ENCODE results near the gene SNTB2. TPM values are rescaled to one million over a fixed set of nuclear protein-coding genes. Genes with fewer than 3 reads are reported as not detected.

Gene SNTB2
- total and polyA plus RNA-seq, 2 donors (not counting 3 experiments of a cell fraction or from before 2014, with no cell fraction given): 24.9 to 73.7 TPM

DNA sequence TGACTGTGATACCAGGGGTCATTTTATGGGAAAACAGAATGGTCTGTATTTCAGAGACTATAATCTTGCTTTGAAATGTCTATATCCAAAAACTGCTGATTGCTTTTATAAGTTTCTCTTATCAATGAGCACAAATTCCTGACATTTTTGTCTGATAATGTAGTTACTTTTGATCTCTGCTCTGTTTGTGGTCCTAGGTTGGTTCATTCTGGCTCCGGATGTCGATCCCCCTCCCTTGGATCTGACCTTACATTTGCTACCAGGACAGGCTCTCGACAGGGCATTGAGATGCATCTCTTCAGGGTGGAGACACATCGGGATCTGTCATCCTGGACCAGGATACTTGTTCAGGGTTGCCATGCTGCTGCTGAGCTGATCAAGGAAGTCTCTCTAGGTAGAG is 96.9 kb downstream of the SNTB2 start:
- H3K27ac ChIP-seq (ENCODE audit: insufficient read depth, low read depth, low read length): no peak overlapping the region
- no peaks in the 10 kb centered on the region for H4K20me1 ChIP-seq (replicated peaks; ENCODE audit: control insufficient read depth, extremely low read depth, insufficient read depth, low read length)
- H3K79me2 ChIP-seq (ENCODE audit: control insufficient read depth, insufficient read depth, low read length): peaks cover 14% of the 10 kb centered on the region
- H2AFZ ChIP-seq (ENCODE audit: low read depth, low read length): no peak overlapping the region
- H3K4me3 ChIP-seq (replicated peaks in 1 of 3; ENCODE audit: insufficient read depth in 1 of 3, low read depth in 1 of 3, low read length in 3 of 3): no peak overlapping the region
- H3K9ac ChIP-seq (replicated peaks; ENCODE audit: extremely low read depth, insufficient read depth, low read length): no peak overlapping the region
- no TSS peak for BruUV-seq (replicated peaks)
- no peak for TF ChIP-seq POLR2A (IDR thresholded peaks at IDR 0.05; ENCODE audit: low read depth, low read length)
- no peak for TF ChIP-seq FOS (IDR thresholded peaks at IDR 0.05; ENCODE audit: borderline replicate concordance, insufficient read depth, low read length)
- no peak for TF ChIP-seq GATA2 (IDR thresholded peaks at IDR 0.05; ENCODE audit: insufficient read depth, insufficient read length, low read depth, low read length)
- TF ChIP-seq POLR2AphosphoS5 (IDR thresholded peaks at IDR 0.05; ENCODE audit: insufficient read depth, low read depth, low read length): no peak
- TF ChIP-seq MAX (IDR thresholded peaks at IDR 0.05; ENCODE audit: insufficient read depth, insufficient read length): no peak
- dilution Hi-C loops (cut with MboI; ENCODE audit: extremely low pct_ligation_motif_present, low sequenced_read_pairs): no loop called here
- no peaks in the 10 kb centered on the region for H3K9me3 ChIP-seq (replicated peaks; ENCODE audit: control insufficient read depth, insufficient read depth, low read length)
- DNase-seq (ENCODE audit: low read depth, low spot score) (no peak), FAIRE-seq (no peak)
- H3K4me2 ChIP-seq (ENCODE audit: insufficient read depth, low read length): no peak overlapping the region
- POLR2A ChIA-PET: no interaction called here
- H3K36me3 ChIP-seq (ENCODE audit: control insufficient read depth in 2 of 2, extremely low read depth in 1 of 2, insufficient read depth in 2 of 2, low read length in 2 of 2): peaks cover 5 to 6% of the 10 kb centered on the region in 2 experiments
- H3K4me1 ChIP-seq (ENCODE audit: control insufficient read depth, extremely low read depth, insufficient read depth, low read length): peaks cover 8% of the 10 kb centered on the region
- CTCF ChIA-PET: interaction anchor here (1.0 to 4.3 kb wide), 5 partner anchors 12 to 133 kb away, joined by 3 to 119 read pairs (median 4); no protein-coding TSS in a partner anchor
- H3K9me1 ChIP-seq (replicated peaks; ENCODE audit: control insufficient read depth, extremely low read depth, insufficient read depth, low read length): no peaks in the 10 kb centered on the region
- H3K27me3 ChIP-seq (ENCODE audit: control insufficient read depth in 2 of 2, insufficient read depth in 2 of 2, low read length in 2 of 2): no peaks in the 10 kb centered on the region
- intact Hi-C loops (cut with micrococcal nuclease): no loop called here

DNA sequence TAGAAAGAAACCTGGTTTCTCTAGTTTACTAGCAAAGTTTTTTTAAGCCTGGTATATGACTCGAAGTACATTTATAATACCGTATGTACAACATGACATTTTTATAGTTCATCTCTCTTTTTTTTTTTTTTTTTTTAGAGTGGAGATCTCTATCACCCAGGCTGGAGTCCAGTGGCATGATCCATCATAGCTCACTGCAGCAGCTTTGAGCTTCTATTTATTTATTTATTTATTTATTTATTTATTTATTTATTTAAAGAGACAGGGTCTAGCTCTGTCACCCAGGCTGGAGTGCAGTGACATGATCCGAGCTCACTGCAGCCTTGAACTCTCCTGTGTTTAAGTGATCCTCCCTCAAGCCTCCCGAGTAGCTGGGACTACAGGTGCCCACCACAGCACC is 98.3 kb downstream of the SNTB2 start:
- intact Hi-C loops (cut with micrococcal nuclease): loop anchor here (5.0 kb wide), 1 partner anchor 118 kb away; no protein-coding TSS in a partner anchor
- no peak for FAIRE-seq
- Histone ChIP-seq H3K9ac (replicated peaks; ENCODE audit: extremely low read depth, insufficient read depth, low read length) (no peak overlapping the region), H2AFZ (ENCODE audit: low read depth, low read length) (no peak overlapping the region), H4K20me1 (replicated peaks; ENCODE audit: control insufficient read depth, extremely low read depth, insufficient read depth, low read length) (no peaks in the 10 kb centered on the region), H3K4me2 (ENCODE audit: insufficient read depth, low read length) (no peak overlapping the region), H3K4me3 (replicated peaks in 1 of 3; ENCODE audit: insufficient read depth in 1 of 3, low read depth in 1 of 3, low read length in 3 of 3) (no peak overlapping the region), H3K79me2 (ENCODE audit: control insufficient read depth, insufficient read depth, low read length) (peaks cover 12% of the 10 kb centered on the region), H3K9me1 (replicated peaks; ENCODE audit: control insufficient read depth, extremely low read depth, insufficient read depth, low read length) (no peaks in the 10 kb centered on the region), H3K27me3 (ENCODE audit: control insufficient read depth in 2 of 2, insufficient read depth in 2 of 2, low read length in 2 of 2) (no peaks in the 10 kb centered on the region), H3K4me1 (ENCODE audit: control insufficient read depth, extremely low read depth, insufficient read depth, low read length) (peaks cover 8% of the 10 kb centered on the region), H3K36me3 (ENCODE audit: control insufficient read depth in 2 of 2, extremely low read depth in 1 of 2, insufficient read depth in 2 of 2, low read length in 2 of 2) (peaks cover 5 to 6% of the 10 kb centered on the region in 2 experiments), H3K27ac (ENCODE audit: insufficient read depth, low read depth, low read length) (no peak overlapping the region), H3K9me3 (replicated peaks; ENCODE audit: control insufficient read depth, insufficient read depth, low read length) (no peaks in the 10 kb centered on the region)
- ChIA-PET CTCF (interaction anchor here (0.6 to 4.3 kb wide), 13 partner anchors 10 to 438 kb away, joined by 3 to 119 read pairs (median 4); no protein-coding TSS in a partner anchor), POLR2A (interaction anchor here (1.3 kb wide), 1 partner anchor 134 kb away, joined by 3 read pairs; no protein-coding TSS in a partner anchor)
- BruUV-seq (replicated peaks): no TSS peak
- TF ChIP-seq GATA2 (IDR thresholded peaks at IDR 0.05; ENCODE audit: insufficient read depth, insufficient read length, low read depth, low read length) (no peak), EZH2 (IDR thresholded peaks at IDR 0.05; ENCODE audit: borderline replicate concordance, low read depth, low read length, severe bottlenecking) (no peak), CTCF (IDR thresholded peaks at IDR 0.05; ENCODE audit: extremely low read depth in 1 of 2, insufficient read depth in 1 of 2, low read depth in 1 of 2, low read length in 2 of 2) (no peak), MYC (IDR thresholded peaks at IDR 0.05; ENCODE audit: low read depth, low read length) (no peak), POLR2A (IDR thresholded peaks at IDR 0.05; ENCODE audit: low read depth, low read length) (no peak), JUN (IDR thresholded peaks at IDR 0.05; ENCODE audit: borderline replicate concordance, insufficient read depth, insufficient read length, low read depth) (no peak), POLR2AphosphoS5 (IDR thresholded peaks at IDR 0.05; ENCODE audit: insufficient read depth, low read depth, low read length) (no peak), MAX (IDR thresholded peaks at IDR 0.05; ENCODE audit: insufficient read depth, insufficient read length) (no peak), FOS (IDR thresholded peaks at IDR 0.05; ENCODE audit: borderline replicate concordance, insufficient read depth, low read length) (no peak)
- dilution Hi-C loops (cut with MboI; ENCODE audit: extremely low pct_ligation_motif_present, low sequenced_read_pairs): no loop called here
- DNase-seq (ENCODE audit: low read depth, low spot score): no peak

Measured in endothelial cell of umbilical vein (primary cell).